ENCODE results near the gene SLC35B4.

Gene SLC35B4, protein sequence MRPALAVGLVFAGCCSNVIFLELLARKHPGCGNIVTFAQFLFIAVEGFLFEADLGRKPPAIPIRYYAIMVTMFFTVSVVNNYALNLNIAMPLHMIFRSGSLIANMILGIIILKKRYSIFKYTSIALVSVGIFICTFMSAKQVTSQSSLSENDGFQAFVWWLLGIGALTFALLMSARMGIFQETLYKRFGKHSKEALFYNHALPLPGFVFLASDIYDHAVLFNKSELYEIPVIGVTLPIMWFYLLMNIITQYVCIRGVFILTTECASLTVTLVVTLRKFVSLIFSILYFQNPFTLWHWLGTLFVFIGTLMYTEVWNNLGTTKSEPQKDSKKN

DNA sequence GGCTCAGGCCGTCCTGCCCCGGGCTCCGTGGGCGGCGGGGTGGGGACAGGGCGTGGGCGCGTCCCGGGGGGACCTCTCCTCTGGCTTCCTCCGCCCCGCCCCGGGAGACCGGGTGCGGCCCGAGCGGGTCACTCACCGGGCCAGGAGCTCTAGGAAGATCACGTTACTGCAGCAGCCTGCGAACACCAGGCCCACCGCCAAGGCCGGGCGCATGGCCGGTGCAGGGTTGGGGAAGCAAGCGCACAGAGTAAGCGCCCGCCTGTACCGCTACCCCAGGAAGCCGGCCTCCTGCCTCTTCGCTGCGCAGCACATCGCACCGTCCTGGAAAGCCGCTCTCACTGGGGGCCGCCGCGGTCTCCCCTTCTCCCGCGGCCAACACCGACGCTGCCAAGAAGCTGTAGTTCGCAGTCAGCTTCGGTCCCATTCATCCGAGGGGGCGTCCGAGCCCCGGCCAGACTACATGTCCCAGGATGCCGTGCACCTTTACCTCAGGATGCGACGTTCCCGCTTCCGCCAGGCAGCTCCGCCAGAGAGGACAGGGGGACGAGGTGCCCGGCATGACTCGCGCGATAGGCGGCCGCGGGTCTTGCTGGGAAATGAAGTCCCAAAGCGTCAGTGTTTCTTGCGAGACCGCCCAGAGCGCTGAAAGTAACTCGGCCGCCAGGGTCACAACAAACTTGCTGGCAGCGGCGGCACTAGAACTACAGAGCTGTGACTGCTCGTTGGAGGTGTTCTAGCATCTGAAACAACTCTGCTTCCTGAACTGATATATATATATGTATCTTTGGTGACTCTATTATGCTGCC is at the start of gene SLC35B4:
Gene SLC35B4, minus strand, starts transcription at position 392 of the 806 bp plus-strand sequence. Its CDS starts 179 bp downstream, at position 213.
- Mint-ChIP-seq H3K27ac (peak within 1 kb of the TSS; percentile 78), H3K4me3 (peak within 1 kb of the TSS; percentile 82), H3K36me3 (no peaks in the 10 kb centered on the region), H3K4me1 (peaks cover 15% of the 10 kb centered on the region), H3K9me3 (no peaks in the 10 kb centered on the region)
- peak; percentile 84 to 95 for DNase-seq (ENCODE audit: low spot score in 2 of 2)
- ATAC-seq = peak; percentile 99

DNA sequence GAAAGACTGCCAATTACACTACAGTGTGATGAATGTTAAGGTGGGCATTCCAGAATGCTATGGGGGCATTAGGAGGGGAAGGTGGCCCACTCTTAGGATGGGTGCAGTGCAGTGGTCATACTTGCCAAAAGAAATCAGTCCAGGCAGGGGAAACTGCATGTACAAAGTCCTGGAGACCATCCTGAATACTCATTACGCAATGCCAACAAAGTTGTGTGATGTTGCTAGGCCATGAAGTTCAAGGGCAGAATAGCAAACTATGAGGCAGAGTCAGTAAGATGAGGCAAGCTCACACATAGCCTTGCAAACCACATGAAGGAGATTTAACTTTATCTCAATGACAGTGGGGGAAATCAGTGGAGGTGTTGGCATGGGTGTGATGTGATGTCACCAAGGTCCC is 49.8 kb upstream of the SLC35B4 start:
- ATAC-seq = no peak
- H3K27ac Mint-ChIP-seq = no peak overlapping the region

DNA sequence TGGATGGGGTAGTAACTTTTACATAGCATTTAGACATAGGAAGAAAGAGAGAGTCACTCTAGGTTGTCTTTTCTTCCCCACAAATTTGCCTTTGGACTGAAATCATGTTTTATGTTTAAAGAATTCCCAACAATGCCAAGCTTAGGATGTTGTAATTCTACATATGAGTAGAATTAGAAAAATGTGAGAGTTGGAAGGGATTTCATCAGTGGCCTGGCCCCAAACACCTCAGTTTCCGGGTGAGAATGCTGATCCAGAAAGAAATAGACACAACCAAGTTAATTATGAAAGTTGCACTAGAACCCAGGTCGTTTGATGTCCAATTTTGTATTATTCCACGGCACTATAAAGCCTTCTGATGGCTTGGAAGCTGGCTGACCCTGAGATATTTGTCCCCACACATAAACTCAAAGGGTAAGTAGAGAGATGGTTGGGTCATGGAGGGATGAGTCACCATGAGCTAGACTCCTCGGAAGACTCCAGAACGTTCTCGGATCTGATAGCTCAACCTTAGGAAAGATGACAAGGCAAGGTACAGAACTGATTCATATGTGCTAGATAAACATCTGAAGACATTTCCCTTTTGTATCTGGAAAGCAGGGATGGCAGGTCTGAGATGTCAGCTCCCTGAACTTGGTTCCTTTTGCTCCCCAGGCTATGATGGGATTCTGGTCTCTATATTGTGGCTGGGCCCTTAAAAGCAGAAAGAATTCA is 48.8 kb upstream of the SLC35B4 start:
- no peak overlapping the region for H3K27ac Mint-ChIP-seq
- H3K36me3 Mint-ChIP-seq = no peaks in the 10 kb centered on the region
- DNase-seq (ENCODE audit: low spot score in 2 of 2) (no peak), ATAC-seq (no peak)
- H3K4me3 Mint-ChIP-seq = no peak overlapping the region
- H3K4me1 Mint-ChIP-seq = no peaks in the 10 kb centered on the region
- no peaks in the 10 kb centered on the region for H3K9me3 Mint-ChIP-seq

More for the DNA sequence above, 49.8 kb upstream of the SLC35B4 start:
- Mint-ChIP-seq H3K4me1 (no peaks in the 10 kb centered on the region), H3K4me3 (no peak overlapping the region), H3K36me3 (no peaks in the 10 kb centered on the region), H3K9me3 (no peaks in the 10 kb centered on the region)
- DNase-seq (ENCODE audit: low spot score in 2 of 2) = no peak

DNA sequence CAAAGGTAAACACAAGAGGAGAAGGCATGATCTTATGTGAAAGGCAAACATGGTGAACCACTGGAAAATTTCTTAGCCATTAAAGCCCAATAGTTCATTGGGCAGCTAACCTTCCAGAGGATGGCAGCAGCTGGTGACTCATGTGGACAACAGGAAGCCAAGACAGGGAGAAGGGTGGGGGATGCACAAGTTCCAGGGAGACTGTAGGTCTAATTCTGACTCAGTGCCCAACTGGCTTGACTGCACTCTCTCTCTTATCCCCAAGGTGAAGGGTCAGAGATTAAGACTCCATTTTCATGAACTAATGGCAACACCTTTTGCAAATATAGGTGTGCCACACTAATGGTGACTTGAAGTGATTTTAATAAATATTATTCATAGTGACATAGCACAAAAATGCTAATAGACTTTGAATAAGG is 47.9 kb upstream of the SLC35B4 start:
- no peak overlapping the region for H3K4me3 Mint-ChIP-seq
- no peaks in the 10 kb centered on the region for H3K9me3 Mint-ChIP-seq
- DNase-seq (ENCODE audit: low spot score in 2 of 2) (no peak), ATAC-seq (no peak)
- no peaks in the 10 kb centered on the region for H3K4me1 Mint-ChIP-seq
- H3K27ac Mint-ChIP-seq = no peak overlapping the region
- H3K36me3 Mint-ChIP-seq = no peaks in the 10 kb centered on the region

DNA sequence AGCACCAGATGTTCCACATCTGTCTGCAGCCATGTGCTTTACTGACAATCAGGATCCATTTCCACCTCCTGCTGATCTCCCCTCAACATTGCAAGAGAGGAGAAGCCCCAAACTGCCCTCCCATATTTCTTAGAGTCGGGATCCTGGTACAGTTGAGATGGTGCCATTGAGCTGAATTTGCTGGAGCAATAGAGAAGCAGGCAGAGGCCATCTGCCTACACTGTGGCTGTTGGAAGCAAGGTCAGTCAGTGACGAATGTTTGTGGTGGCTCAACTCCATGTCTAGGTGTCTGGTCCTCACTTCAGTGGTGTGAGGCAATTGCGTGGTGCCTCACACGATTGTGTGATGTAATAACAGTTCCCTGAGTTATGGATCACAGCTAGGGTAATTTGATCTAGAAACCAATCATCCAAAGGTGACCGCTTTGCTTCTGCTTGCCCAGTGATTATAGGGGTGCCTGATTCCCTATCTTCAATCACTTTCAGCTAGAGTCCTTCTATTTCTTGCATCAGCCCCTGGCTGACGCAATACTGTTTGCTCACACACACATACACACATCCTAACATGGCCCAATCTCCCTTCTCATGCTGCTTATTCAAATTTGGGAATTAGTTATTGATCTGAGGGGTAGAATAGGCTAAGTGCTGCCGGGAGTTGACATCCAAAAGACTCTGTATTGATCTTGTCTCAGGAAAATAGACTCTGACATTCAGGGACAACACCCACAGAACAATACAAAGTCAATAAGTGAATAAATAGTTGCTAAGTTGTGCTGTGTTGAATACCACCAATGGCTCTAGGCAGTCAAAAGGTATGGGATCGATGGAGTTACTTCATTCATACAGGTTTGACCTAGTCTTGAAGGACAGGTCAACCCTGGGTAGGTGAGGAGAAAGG is 46.1 kb upstream of the SLC35B4 start:
- Mint-ChIP-seq H3K4me3 (no peak overlapping the region), H3K9me3 (no peaks in the 10 kb centered on the region), H3K27ac (no peak overlapping the region), H3K4me1 (no peaks in the 10 kb centered on the region), H3K36me3 (no peaks in the 10 kb centered on the region)
- ATAC-seq = no peak
- no peak for DNase-seq (ENCODE audit: low spot score in 2 of 2)

DNA sequence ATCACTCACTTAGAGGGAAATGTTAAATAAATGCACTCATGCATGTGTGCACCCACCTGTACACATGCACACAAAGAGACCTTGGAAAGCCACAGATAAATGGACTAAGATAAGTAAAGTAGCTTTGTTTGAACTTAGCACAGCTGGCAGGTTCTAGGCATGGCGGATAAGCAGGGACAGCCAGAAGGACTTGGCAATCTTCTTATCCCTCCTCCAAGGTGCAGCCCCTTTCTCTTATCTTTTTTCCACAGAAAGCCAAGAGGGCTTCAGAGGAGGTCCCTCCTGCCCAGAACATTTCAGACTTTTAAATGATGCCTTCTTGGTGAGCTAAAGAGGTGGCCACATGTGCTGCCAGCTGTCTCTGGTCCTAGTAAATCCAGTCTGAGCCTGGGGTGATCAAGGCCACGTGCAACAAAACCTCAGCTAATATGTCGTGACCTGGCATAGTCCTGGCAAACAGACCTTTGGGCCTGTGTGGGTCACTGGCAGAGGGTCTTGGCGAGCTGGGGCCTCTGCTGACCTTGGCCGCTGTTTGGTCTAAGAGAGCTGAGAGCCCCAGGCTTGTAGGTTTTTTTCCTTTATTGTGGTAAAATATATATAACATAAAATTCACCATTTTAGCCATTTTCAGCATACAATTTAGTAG is 43.2 kb upstream of the SLC35B4 start:
- Mint-ChIP-seq H3K4me1 (no peaks in the 10 kb centered on the region), H3K9me3 (no peaks in the 10 kb centered on the region), H3K27ac (no peak overlapping the region), H3K36me3 (no peaks in the 10 kb centered on the region), H3K4me3 (no peak overlapping the region)
- DNase-seq (ENCODE audit: low spot score in 2 of 2) (no peak), ATAC-seq (no peak)

DNA sequence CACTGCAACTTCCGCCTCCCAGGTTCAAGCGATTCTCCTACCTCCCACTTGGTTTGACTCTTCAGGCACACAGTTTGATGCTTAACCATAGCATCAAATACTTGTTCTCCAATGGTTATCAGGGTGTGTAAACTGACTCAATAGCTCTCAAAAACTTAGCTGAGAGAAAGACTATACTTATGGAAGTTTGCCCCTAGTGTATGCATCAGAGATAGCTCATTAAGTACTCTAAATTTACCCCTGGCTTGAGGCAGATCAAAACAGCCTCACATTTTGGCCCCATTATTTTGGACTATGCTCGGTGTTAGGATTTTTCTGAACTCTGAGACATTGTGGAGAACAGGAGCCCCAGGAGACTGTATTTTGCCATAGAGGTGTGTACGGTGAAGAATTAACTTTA is 40.8 kb upstream of the SLC35B4 start:
- ATAC-seq (no peak), DNase-seq (ENCODE audit: low spot score in 2 of 2) (no peak)
- H3K9me3 Mint-ChIP-seq = no peaks in the 10 kb centered on the region
- no peak overlapping the region for H3K27ac Mint-ChIP-seq
- no peaks in the 10 kb centered on the region for H3K36me3 Mint-ChIP-seq
- no peaks in the 10 kb centered on the region for H3K4me1 Mint-ChIP-seq
- H3K4me3 Mint-ChIP-seq = no peak overlapping the region

DNA sequence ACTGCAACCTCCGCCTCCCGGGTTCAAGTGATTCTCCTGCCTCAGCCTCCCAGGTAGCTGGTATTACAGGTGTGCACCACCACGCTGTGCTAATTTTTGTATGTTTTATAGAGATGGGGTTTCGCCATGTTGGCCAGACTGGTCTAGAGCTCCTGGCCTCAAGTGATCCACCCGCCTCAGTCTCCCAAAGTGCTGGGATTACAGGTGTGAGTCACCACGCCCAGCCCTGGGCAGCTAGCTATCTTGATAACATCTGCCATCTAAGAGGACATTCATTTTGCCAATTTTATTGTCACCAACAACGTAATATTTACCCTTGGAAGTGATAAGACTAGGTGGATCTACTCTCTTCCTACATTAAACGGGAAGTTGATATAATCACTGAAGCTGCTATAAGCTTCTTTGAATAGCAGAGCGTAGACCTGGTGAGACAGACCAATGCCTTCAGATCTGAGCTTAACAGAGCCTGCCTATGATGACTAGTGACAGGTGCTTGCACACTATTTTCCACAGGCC is 39.7 kb upstream of the SLC35B4 start:
- ATAC-seq (no peak), DNase-seq (ENCODE audit: low spot score in 2 of 2) (no peak)
- Mint-ChIP-seq H3K9me3 (no peaks in the 10 kb centered on the region), H3K27ac (no peak overlapping the region), H3K4me3 (no peak overlapping the region), H3K36me3 (no peaks in the 10 kb centered on the region), H3K4me1 (no peaks in the 10 kb centered on the region)

DNA sequence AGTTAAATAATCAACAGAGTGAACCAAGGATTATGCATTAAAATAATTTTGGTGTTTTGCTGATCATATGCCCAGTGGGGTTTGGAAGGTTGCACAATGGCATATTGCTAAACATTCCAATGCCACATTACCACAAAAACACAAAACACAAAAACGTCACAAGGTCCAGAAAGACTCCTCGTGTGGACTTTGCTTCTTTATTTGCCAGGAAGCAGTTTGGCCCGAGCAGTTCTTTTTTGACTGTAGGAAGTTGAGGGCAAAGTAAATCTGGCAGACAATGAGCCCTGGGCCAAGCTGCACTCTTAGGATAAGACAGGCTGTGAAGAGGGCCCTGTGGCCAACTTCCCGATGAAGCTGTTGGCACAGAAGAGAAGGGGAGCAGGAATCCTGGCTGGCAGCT is 39.2 kb upstream of the SLC35B4 start:
- H3K27ac Mint-ChIP-seq = no peak overlapping the region
- no peak for DNase-seq (ENCODE audit: low spot score in 2 of 2)

DNA sequence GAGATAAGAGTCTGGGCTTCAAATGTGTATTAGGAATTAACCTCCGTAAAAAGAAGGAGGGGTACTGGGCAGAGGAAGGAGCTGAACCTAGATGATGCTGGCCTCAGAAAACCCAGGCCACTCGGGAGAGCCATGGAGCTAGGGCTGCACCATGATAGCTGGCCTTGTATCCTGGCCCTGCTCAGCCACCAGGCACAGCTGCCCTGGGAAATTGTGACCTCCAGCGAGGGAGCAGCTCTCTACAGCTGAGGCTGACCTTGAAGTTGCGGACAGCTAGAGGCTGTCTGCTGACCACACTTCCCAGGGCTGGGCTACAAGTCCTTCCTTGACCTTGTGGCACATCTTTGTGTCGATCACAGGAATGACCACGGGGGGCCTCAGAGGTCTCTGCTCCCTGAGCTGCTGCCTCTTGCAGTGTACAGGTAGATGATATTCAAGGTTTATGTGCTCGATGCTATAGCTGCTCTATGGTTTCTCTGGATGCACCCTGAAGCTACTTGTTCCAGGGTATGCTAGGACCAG is 38.3 kb upstream of the SLC35B4 start:
- Mint-ChIP-seq H3K36me3 (no peaks in the 10 kb centered on the region), H3K4me3 (no peak overlapping the region), H3K4me1 (no peaks in the 10 kb centered on the region), H3K9me3 (no peaks in the 10 kb centered on the region), H3K27ac (no peak overlapping the region)
- no peak for DNase-seq (ENCODE audit: low spot score in 2 of 2)
- ATAC-seq = peak; percentile 43

More for the DNA sequence above, 39.2 kb upstream of the SLC35B4 start:
- Mint-ChIP-seq H3K4me1 (no peaks in the 10 kb centered on the region), H3K36me3 (no peaks in the 10 kb centered on the region), H3K4me3 (no peak overlapping the region), H3K9me3 (no peaks in the 10 kb centered on the region)
- no peak for ATAC-seq

DNA sequence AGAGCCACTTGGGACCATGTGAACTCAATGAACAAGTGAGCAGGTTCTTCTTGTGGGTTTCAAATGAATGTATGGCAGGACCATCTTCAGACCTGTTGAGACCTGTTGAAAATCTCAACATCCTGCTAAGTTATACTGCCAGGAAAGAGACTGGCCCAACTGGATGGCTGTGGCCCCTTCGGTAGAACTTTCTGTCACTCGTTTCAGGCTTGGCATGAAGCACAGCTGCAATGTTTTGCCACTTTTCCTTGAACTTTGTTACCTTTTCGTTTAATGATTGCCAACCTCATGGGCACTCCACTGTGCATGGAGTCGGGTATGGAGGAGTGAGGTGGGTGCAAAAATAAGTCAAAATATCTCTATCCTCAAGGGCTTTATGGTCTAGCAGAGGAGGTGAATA is 36.7 kb upstream of the SLC35B4 start:
- DNase-seq (ENCODE audit: low spot score in 2 of 2) (no peak), ATAC-seq (no peak)
- Mint-ChIP-seq H3K4me3 (no peak overlapping the region), H3K36me3 (no peaks in the 10 kb centered on the region), H3K4me1 (no peaks in the 10 kb centered on the region), H3K27ac (no peak overlapping the region), H3K9me3 (no peaks in the 10 kb centered on the region)

DNA sequence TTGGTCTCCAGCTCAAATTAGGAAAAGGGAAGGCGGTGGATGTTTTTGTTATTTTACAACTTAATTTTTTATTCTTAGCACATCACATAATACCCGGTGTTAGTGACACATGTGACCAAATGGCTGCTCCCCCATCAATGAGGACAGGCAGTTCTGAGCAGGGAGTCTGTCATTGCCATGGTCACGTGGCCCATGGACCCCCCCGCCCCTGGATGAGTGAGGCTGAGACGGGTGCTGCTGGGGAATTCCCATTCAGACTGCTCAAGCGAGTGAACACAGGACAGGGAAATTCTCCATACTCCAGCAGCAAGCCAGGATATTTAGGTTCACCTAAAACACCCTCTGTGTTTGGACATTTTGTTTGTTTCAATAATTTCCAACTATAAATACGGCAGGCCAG is 34.7 kb upstream of the SLC35B4 start:
- no peak overlapping the region for H3K27ac Mint-ChIP-seq
- no peaks in the 10 kb centered on the region for H3K4me1 Mint-ChIP-seq
- ATAC-seq = no peak
- no peak for DNase-seq (ENCODE audit: low spot score in 2 of 2)
- no peak overlapping the region for H3K4me3 Mint-ChIP-seq
- no peaks in the 10 kb centered on the region for H3K9me3 Mint-ChIP-seq
- no peaks in the 10 kb centered on the region for H3K36me3 Mint-ChIP-seq

DNA sequence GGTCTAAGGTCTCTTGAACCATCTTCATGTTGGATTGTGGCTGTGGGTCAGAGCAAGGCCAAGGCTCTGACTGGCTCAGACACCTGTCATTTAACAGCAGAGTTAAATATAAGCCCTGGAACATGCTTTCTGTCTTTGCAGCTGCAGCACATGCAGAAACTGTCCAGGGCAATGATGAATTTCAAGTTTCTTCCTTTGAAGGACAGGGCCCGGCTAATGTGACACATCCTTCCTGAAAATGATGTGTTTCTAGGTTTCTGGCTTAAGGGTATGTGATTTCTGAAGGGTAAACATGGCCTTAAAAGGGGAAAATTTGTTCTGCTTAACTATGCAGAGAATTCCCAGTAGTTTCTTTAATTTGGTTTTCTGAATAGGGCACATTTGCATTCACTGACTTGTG is 34.0 kb upstream of the SLC35B4 start:
- H3K4me3 Mint-ChIP-seq = no peak overlapping the region
- ATAC-seq (no peak), DNase-seq (ENCODE audit: low spot score in 2 of 2) (no peak)
- no peaks in the 10 kb centered on the region for H3K36me3 Mint-ChIP-seq
- H3K9me3 Mint-ChIP-seq = no peaks in the 10 kb centered on the region
- H3K27ac Mint-ChIP-seq = no peak overlapping the region
- H3K4me1 Mint-ChIP-seq = no peaks in the 10 kb centered on the region

DNA sequence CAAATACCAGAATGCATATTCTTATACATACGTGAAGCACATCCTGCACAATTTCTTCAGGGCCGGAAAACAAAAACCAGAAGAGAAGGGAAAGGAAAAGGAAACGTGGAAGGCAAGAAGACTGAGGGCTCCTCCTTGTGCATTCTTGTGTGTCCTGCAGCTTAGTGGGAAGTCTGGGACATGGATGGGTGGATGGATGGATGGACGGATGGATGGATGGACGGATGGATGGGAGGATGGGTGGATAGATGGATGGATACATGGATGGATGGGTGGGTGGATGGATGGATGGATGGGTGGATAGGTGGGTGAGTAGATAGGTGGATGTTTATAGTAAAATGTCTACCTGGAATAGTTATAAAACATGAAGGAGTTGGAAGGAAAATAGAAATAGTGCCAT is 30.8 kb upstream of the SLC35B4 start:
- Mint-ChIP-seq H3K36me3 (no peaks in the 10 kb centered on the region), H3K4me1 (no peaks in the 10 kb centered on the region)
- ATAC-seq = no peak

More for the DNA sequence above, 30.8 kb upstream of the SLC35B4 start:
- Mint-ChIP-seq H3K4me3 (no peak overlapping the region), H3K27ac (no peak overlapping the region), H3K9me3 (no peaks in the 10 kb centered on the region)
- no peak for DNase-seq (ENCODE audit: low spot score in 2 of 2)

Data from stimulated activated effector memory CD8-positive, alpha-beta T cell treated with anti-CD3 and anti-CD28 coated beads, Interleukin-12 subunit alpha, Interleukin-12 subunit beta, amount 100 ng/mL, for 72 hours (primary cell).